Esophagus muscularis mucosa (tissue), 3 donors: Measurements from ENCODE around the gene TRAPPC2B.

Experiments used
- CTCF ChIP-seq, 3 experiments: fragments of 200-600 bp in 2 of 3; fragments of 450-650 bp in 1 of 3; sonication (generic) in 2 of 3; IDR thresholded peaks; one replicate each; pipeline ENCODE4 v1.5.1; 2017 to 2019; ENCODE audit warnings: antibody characterized with exemption in 3 of 3, mild to moderate bottlenecking in 2 of 3, moderate library complexity in 1 of 3
- POLR2A ChIP-seq: fragments of 450-650 bp; IDR thresholded peaks from one replicate; pipeline ENCODE4 v1.6.1; 2017; ENCODE audit warnings: antibody characterized with exemption, moderate library complexity, mild to moderate bottlenecking, low read depth
- POLR2AphosphoS5 ChIP-seq, 2 donors: sonication (generic); formaldehyde crosslinking; IDR thresholded peaks; one replicate each; pipeline ENCODE4 v1.6.1; 2017; ENCODE audit warnings: antibody characterized with exemption in 2 of 2

GRCh38 chr19:57321751-57322150 is 41.6 kb upstream of the TRAPPC2B start:
- TF ChIP-seq CTCF (IDR thresholded peaks at IDR 0.05), result no peak
- no peak for TF ChIP-seq POLR2A
- TF ChIP-seq POLR2AphosphoS5 (IDR thresholded peaks at IDR 0.05), result no peak
